HepG2 (cell line): ENCODE data around the gene RTN4RL2. TPM values are rescaled to one million over a fixed set of nuclear protein-coding genes. Genes with fewer than 3 reads are reported as not detected.

Source experiments
- ATAC-seq: fragments of 200-7000 bp; cut with Tn5 transposase; 3 replicates; pipeline ENCODE4 v1.9.1; 2020; ENCODE audit warnings: mild to moderate bottlenecking, moderate library complexity
- Bru-seq: library from RNA; stranded (reverse); fragments of 400-500 nt; gene quantifications from one replicate; lab custom pipeline; 2021; lab: Mats Ljungman, UMichigan
- BruChase-seq, 2 experiments: library from RNA; stranded (reverse); fragments of 400-500 nt; gene quantifications; one replicate each; lab custom pipeline; 2021; lab: Mats Ljungman, UMichigan
- BruUV-seq: library from RNA; stranded (reverse); fragments of 400-500 nt; replicated peaks from 2 replicates; lab custom pipeline; 2021; lab: Mats Ljungman, UMichigan
- CTCF ChIA-PET: fragments of 300-600 bp; formaldehyde crosslinking; extraction: SDS; loops from one replicate; lab custom pipeline; 2021; ENCODE audit warnings: low total read pairs, inconsistent platforms, low intra/inter-chr PET ratio; lab: Yijun Ruan, JAX
- POLR2A ChIA-PET: fragments of 350-600 bp; sonication (Branson Sonifier 250); formaldehyde crosslinking; loops from one replicate; lab custom pipeline; 2020; ENCODE audit warnings: antibody characterized with exemption, inconsistent platforms; lab: Yijun Ruan, JAX
- DNase-seq: peaks from one replicate; pipeline ENCODE4 v3.0.0-alpha.2; 2015; ENCODE audit warnings: low spot score
- FAIRE-seq: peaks from 3 replicates; lab custom pipeline; 2011; peaks lifted over from hg19 to GRCh38; lab: Jason Lieb, UNC
- H2AFZ ChIP-seq: one replicate; pipeline ENCODE4 v1.6.1; 2011; ENCODE audit warnings: low read length, inconsistent platforms
- H3K27ac ChIP-seq: fragments of 300-600 bp; 3 replicates; pipeline ENCODE4 v1.8.0; 2011; ENCODE audit warnings: mixed run types, mild to moderate bottlenecking, mixed read lengths, low read length, inconsistent platforms; ENCODE audit not compliant: insufficient read depth; ENCODE audit errors: extremely low read length
- H3K27me3 ChIP-seq, 2 experiments: fragments of 200-600 bp in 1 of 2; 2 replicates in 1 of 2; 3 replicates in 1 of 2; pipeline versions ENCODE4 v1.6.0 to v1.8.0; 2011; ENCODE audit warnings: low read length in 2 of 2, mild to moderate bottlenecking in 2 of 2, moderate library complexity in 2 of 2, inconsistent platforms in 1 of 2; ENCODE audit not compliant: insufficient read depth in 2 of 2, control insufficient read depth in 1 of 2
- H3K36me3 ChIP-seq, 2 experiments: fragments of 200-600 bp in 1 of 2; replicated peaks in 1 of 2; 2 replicates in 1 of 2; 3 replicates in 1 of 2; pipeline versions ENCODE4 v1.5.1 to v1.8.0; 2011; ENCODE audit warnings: low read length in 2 of 2, inconsistent platforms in 1 of 2; ENCODE audit not compliant: insufficient read depth in 2 of 2, control insufficient read depth in 1 of 2
- H3K4me1 ChIP-seq: 2 replicates; pipeline ENCODE4 v1.5.1; 2012; ENCODE audit warnings: low read length, inconsistent platforms; ENCODE audit not compliant: insufficient read depth
- H3K4me2 ChIP-seq: 2 replicates; pipeline ENCODE4 v1.6.0; 2011; ENCODE audit warnings: low read depth, low read length, inconsistent platforms
- H3K4me3 ChIP-seq, 3 experiments: fragments of 200-600 bp in 1 of 3; sonication (generic), shearing (Covaris generic) in 1 of 3; replicated peaks in 1 of 3; 2 replicates each; pipeline ENCODE4 v1.5.1; 2011 to 2016; ENCODE audit warnings: low read length in 3 of 3, inconsistent platforms in 2 of 3, low read depth in 2 of 3, mild to moderate bottlenecking in 2 of 3, control low read depth in 1 of 3, mixed read lengths in 1 of 3; ENCODE audit not compliant: insufficient read depth in 1 of 3
- H3K79me2 ChIP-seq: one replicate; pipeline ENCODE4 v1.6.1; 2011; ENCODE audit warnings: low read length, inconsistent platforms; ENCODE audit not compliant: insufficient read depth
- H3K9ac ChIP-seq: 2 replicates; pipeline ENCODE4 v1.6.0; 2011; ENCODE audit warnings: mild to moderate bottlenecking, low read depth, low read length, inconsistent platforms; ENCODE audit not compliant: insufficient read depth
- H3K9me3 ChIP-seq: 2 replicates; pipeline ENCODE4 v1.5.1; 2012; ENCODE audit warnings: mild to moderate bottlenecking, low read length
- H4K20me1 ChIP-seq: 2 replicates; pipeline ENCODE4 v1.6.0; 2011; ENCODE audit warnings: inconsistent platforms, mild to moderate bottlenecking, low read length, moderate library complexity; ENCODE audit not compliant: insufficient read depth
- POLR2A ChIP-seq, 2 experiments: IDR thresholded peaks; 2 replicates each; pipeline ENCODE4 v1.6.1; 2011; ENCODE audit warnings: low read depth in 2 of 2, low read length in 2 of 2, mild to moderate bottlenecking in 1 of 2, moderate library complexity in 1 of 2; ENCODE audit not compliant: insufficient read depth in 1 of 2
- POLR2AphosphoS5 ChIP-seq: IDR thresholded peaks from 2 replicates; pipeline ENCODE4 v1.6.1; 2012; ENCODE audit warnings: low read depth, low read length
- TBX2 ChIP-seq: sonication (generic); formaldehyde crosslinking; IDR thresholded peaks from 2 replicates; pipeline ENCODE4 v1.5.0; 2020; ENCODE audit warnings: missing genetic modification reagents, mild to moderate bottlenecking, borderline replicate concordance
- TCF12 ChIP-seq, 2 experiments: fragments of 450-650 bp in 1 of 2; sonication (generic) in 1 of 2; formaldehyde crosslinking in 1 of 2; IDR thresholded peaks; 2 replicates each; pipeline versions ENCODE4 v1.6.1 to v1.8.0; 2017 to 2022; ENCODE audit warnings: antibody characterized with exemption in 1 of 2, mild to moderate bottlenecking in 1 of 2, missing genetic modification reagents in 1 of 2, moderate library complexity in 1 of 2
- ZFX ChIP-seq: sonication (generic); formaldehyde crosslinking; IDR thresholded peaks from 2 replicates; pipeline ENCODE4 v1.4.0; 2020; ENCODE audit warnings: mild to moderate bottlenecking, low read depth, missing genetic modification reagents, moderate library complexity
- ZFY ChIP-seq: sonication (generic); formaldehyde crosslinking; IDR thresholded peaks from 2 replicates; pipeline ENCODE4 v1.4.0; 2020; ENCODE audit warnings: missing genetic modification reagents
- ZGPAT ChIP-seq: IDR thresholded peaks from 2 replicates; pipeline ENCODE4 v1.6.1; 2016; ENCODE audit warnings: mild to moderate bottlenecking
- ZMYM4 ChIP-seq: sonication (generic); formaldehyde crosslinking; IDR thresholded peaks from 2 replicates; pipeline ENCODE4 v1.8.1; 2023; ENCODE audit warnings: mild to moderate bottlenecking, missing genetic modification reagents
- ZNF263 ChIP-seq: sonication (generic); formaldehyde crosslinking; IDR thresholded peaks from 2 replicates; pipeline ENCODE4 v1.4.0; 2020; ENCODE audit warnings: missing genetic modification reagents
- ZNF550 ChIP-seq: sonication (generic); formaldehyde crosslinking; IDR thresholded peaks from 2 replicates; pipeline ENCODE4 v1.4.0; 2020; ENCODE audit warnings: mild to moderate bottlenecking, missing genetic modification reagents, borderline replicate concordance
- ZNF574 ChIP-seq: sonication (generic); formaldehyde crosslinking; IDR thresholded peaks from 2 replicates; pipeline ENCODE4 v1.4.0; 2020; ENCODE audit warnings: missing genetic modification reagents
- ZNF768 ChIP-seq: sonication (generic); formaldehyde crosslinking; IDR thresholded peaks from 2 replicates; pipeline ENCODE4 v1.4.0; 2020; ENCODE audit warnings: missing genetic modification reagents
- WGBS: methylation state at CpG from one replicate; pipeline ENCODE4 v1.1.6; 2017; ENCODE audit warnings: low lambda C conversion rate; 5-methylcytosine and 5-hydroxymethylcytosine counted together
- in situ Hi-C: cut with HindIII; loops from 2 replicates; pipeline ENCODE4 v1.10.0; 2017; ENCODE audit warnings: low pct_unique_long_range_greater_than_20kb; ENCODE audit not compliant: extremely low pct_ligation_motif_present
- intact Hi-C: fragments of 100-400 bp; cut with micrococcal nuclease; formaldehyde crosslinking; loops from one replicate; pipeline ENCODE4 v1.10.0; 2022; ENCODE audit not compliant: unreplicated experiment
- long read RNA-seq, 2 experiments: library from RNA in 1 of 2; library from polyadenylated mRNA in 1 of 2; stranded (forward) in 1 of 2; unstranded in 1 of 2; transcript quantifications; one replicate each; pipeline ENCODE4 v2.0.0, GENCODE V29; 2019 to 2022
- polyA minus RNA-seq, 3 experiments: library from RNA; depleted of rRNA, polyadenylated mRNA; stranded (reverse); fragments of >200 nt; gene quantifications; 2 replicates each; pipeline ENCODE4 v1.2.3, GENCODE V29; 2011; ENCODE audit warnings: low replicate concordance in 1 of 3
- polyA plus RNA-seq, 8 experiments: library from polyadenylated mRNA; depleted of rRNA in 3 of 8; stranded (reverse) in 7 of 8; unstranded in 1 of 8; fragments of >200 nt; fragmentation: Illumina TruSeq in 4 of 8; extraction: Trizol in 4 of 8; gene quantifications; 2 replicates each; pipeline versions ENCODE4 v1.2.1 to v1.2.3, GENCODE V29; 2011 to 2016; ENCODE audit warnings: low read depth in 4 of 8, missing spikeins in 1 of 8, mixed read lengths in 1 of 8; ENCODE audit not compliant: insufficient read depth in 1 of 8
- total RNA-seq, 5 experiments: library from RNA; depleted of rRNA; stranded (reverse); fragments of >200 nt; fragmentation: Illumina TruSeq; extraction: Trizol; gene quantifications; 2 replicates each; pipeline ENCODE4 v1.2.3, GENCODE V29; 2016; ENCODE audit warnings: low read depth in 1 of 5

Gene RTN4RL2
- total RNA-seq (2016; rRNA removed; fragmentation: Illumina TruSeq; extraction: Trizol) = 0.45 and 1.3 TPM in 2 replicates
- total RNA-seq (2016; cell fraction: cytosol; rRNA removed; fragmentation: Illumina TruSeq; extraction: Trizol; ENCODE audit: low read depth) = 0.71 and 0.79 TPM in 2 replicates
- 0.42 and 0.91 TPM in 2 replicates for total RNA-seq (2016; cell fraction: insoluble cytoplasmic fraction; rRNA removed; fragmentation: Illumina TruSeq; extraction: Trizol)
- 1.1 and 1.2 TPM in 2 replicates for total RNA-seq (2016; cell fraction: membrane; rRNA removed; fragmentation: Illumina TruSeq; extraction: Trizol)
- total RNA-seq (2016; cell fraction: nucleus; rRNA removed; fragmentation: Illumina TruSeq; extraction: Trizol) = 1.8 and 2.1 TPM in 2 replicates
- polyA plus RNA-seq (2011; rRNA removed) = 4.3 and 8.4 TPM in 2 replicates
- 3.6 and 3.9 TPM in 2 replicates for polyA plus RNA-seq (2011; cell fraction: cytosol; rRNA removed)
- 10.4 and 14.9 TPM in 2 replicates for polyA plus RNA-seq (2011; cell fraction: nucleus; rRNA removed)
- polyA plus RNA-seq (2012) = 14.7 and 15.9 TPM in 2 replicates
- 1.8 and 2.1 TPM in 2 replicates for polyA plus RNA-seq (2016; cell fraction: cytosol; fragmentation: Illumina TruSeq; extraction: Trizol; ENCODE audit: low read depth)
- polyA plus RNA-seq (2016; cell fraction: insoluble cytoplasmic fraction; fragmentation: Illumina TruSeq; extraction: Trizol; ENCODE audit: low read depth) = 1.9 and 2.5 TPM in 2 replicates
- polyA plus RNA-seq (2016; cell fraction: membrane; fragmentation: Illumina TruSeq; extraction: Trizol; ENCODE audit: low read depth) = 2.8 and 3.5 TPM in 2 replicates
- polyA plus RNA-seq (2016; cell fraction: nucleus; fragmentation: Illumina TruSeq; extraction: Trizol; ENCODE audit: insufficient read depth, low read depth) = 5.0 and 7.0 TPM in 2 replicates
- 0.72 and 4.8 TPM in 2 replicates for polyA minus RNA-seq (2011; rRNA and poly(A)+ RNA removed; ENCODE audit: low replicate concordance)
- 4.1 and 11.0 TPM in 2 replicates for polyA minus RNA-seq (2011; cell fraction: cytosol; rRNA and poly(A)+ RNA removed)
- 2.3 and 3.7 TPM in 2 replicates for polyA minus RNA-seq (2011; cell fraction: nucleus; rRNA and poly(A)+ RNA removed)
- Bru-seq, nascent RNA = percentile 39 among the genes with signal in this experiment
- BruChase-seq, experiment 1, labeled RNA remaining after a 6-hour chase = percentile 42 among the genes with signal in this experiment
- percentile 33 among the genes with signal in this experiment for BruChase-seq, experiment 2, labeled RNA remaining after a 2-hour chase
- long read RNA-seq, experiment 1, partial matches to known transcripts = 0 of 1 reads
- long read RNA-seq, experiment 1, other reads (novel, unspliced or antisense) = 0 of 1 reads
- long read RNA-seq, experiment 2, transcript RTN4RL2-201 (3 exons, 2,203 nt) = major isoform, 12 of 17 reads
- long read RNA-seq, experiment 2, partial matches to known transcripts = 5 of 17 reads
- long read RNA-seq, experiment 2, other reads (novel, unspliced or antisense) = 0 of 17 reads

- H3K27me3 ChIP-seq = peaks cover 3 to 14% of the 10 kb centered on the region in 2 experiments; a peak in 4 of 5 replicates
- CTCF ChIA-PET = interaction anchor here (3.9 kb wide), 1 partner anchor 67 kb away, joined by 26 read pairs; no protein-coding TSS in a partner anchor
- TF ChIP-seq ZFY (CRISPR knock-in tag) (peak; percentile 29; the same call in 1 of the 2 replicates), ZFX (0 out of 2 replicates have a peak, but pooled peaks have one; percentile 16), POLR2A (IDR thresholded peaks at IDR 0.05; ENCODE audit: insufficient read depth in 1 of 2, low read depth in 2 of 2, low read length in 2 of 2) (peak; percentile 20 to 60; a peak in 2 of 4 replicates), ZNF263 (CRISPR knock-in tag) (peak; percentile 55), TCF12 (IDR thresholded peaks at IDR 0.05) (no peak), TCF12 (CRISPR knock-in tag; IDR thresholded peaks at IDR 0.05) (no peak), ZMYM4 (0 out of 2 replicates have a peak, but pooled peaks have one; percentile 25), ZNF768 (CRISPR knock-in tag) (no peak), ZNF574 (0 out of 2 replicates have a peak, but pooled peaks have one; percentile 29), ZNF550 (CRISPR knock-in tag) (no peak), TBX2 (no peak), POLR2AphosphoS5 (peak; percentile 52; the same call in 1 of the 2 replicates), ZGPAT (peak; percentile 0; the same call in 1 of the 2 replicates)
These were observed at the start of gene RTN4RL2 for GRCh38 chr11:57460022-57460757. TSS of gene RTN4RL2 (plus strand) at chr11:57460528. CDS start at chr11:57460866, 338 bp downstream.

More at GRCh38 chr11:57460022-57460757, at the start of gene RTN4RL2:
- FAIRE-seq (no peak), DNase-seq (peak; percentile 48), ATAC-seq (peak; percentile 39)
- Histone ChIP-seq H3K36me3 (no peaks in the 10 kb centered on the region), H3K27ac (no peak within 1 kb of the TSS), H3K9ac (peak within 1 kb of the TSS; percentile 50; the same call in 1 of the 2 replicates), H3K4me3 (peak within 1 kb of the TSS; percentile 57 to 75 (median 66)), H3K4me1 (peaks cover 48% of the 10 kb centered on the region), H3K79me2 (no peaks in the 10 kb centered on the region), H3K4me2 (peak within 1 kb of the TSS; percentile 96), H3K9me3 (no peaks in the 10 kb centered on the region), H2AFZ (no peak within 1 kb of the TSS), H4K20me1 (no peaks in the 10 kb centered on the region)
- POLR2A ChIA-PET = interaction anchor here (0.7 to 2.8 kb wide), 9 partner anchors 13 to 303 kb away, joined by 3 to 12 read pairs (median 5); partner anchors contain the start of gene SLC43A1
- in situ Hi-C loops (no loop called here), intact Hi-C loops (no loop called here)
- 1% methylated on average over 25 of the region's 66 CpGs for WGBS
- no TSS peak for BruUV-seq
